Breast epithelium (tissue), 4 donors: ENCODE data around the gene FRK. TPM values are rescaled to one million over a fixed set of nuclear protein-coding genes. Genes with fewer than 3 reads are reported as not detected.

Experiments
- DNase-seq, 2 donors: peaks; one replicate each; pipeline ENCODE4 v3.0.0-alpha.2; 2019; ENCODE audit warnings: low spot score in 2 of 2
- H3K27ac ChIP-seq, 2 donors: fragments of 200-600 bp; sonication (generic) in 1 of 2; one replicate each; pipeline ENCODE4 v1.5.1; 2016 to 2019; ENCODE audit warnings: mild to moderate bottlenecking in 1 of 2
- H3K27me3 ChIP-seq, 2 donors: fragments of 200-600 bp; sonication (generic) in 1 of 2; one replicate each; pipeline versions ENCODE4 v1.5.1 to v1.6.0; 2017 to 2019; ENCODE audit warnings: control low read depth in 1 of 2, mild to moderate bottlenecking in 1 of 2
- H3K36me3 ChIP-seq: fragments of 200-600 bp; one replicate; pipeline ENCODE4 v1.5.1; 2019
- H3K4me1 ChIP-seq, 2 donors: fragments of 200-600 bp; sonication (generic); one replicate each; pipeline ENCODE4 v1.5.1; 2016 to 2019; ENCODE audit warnings: control low read depth in 1 of 2
- H3K4me3 ChIP-seq, 3 donors: fragments of 200-600 bp; sonication (generic); 1 replicate in 2 of 3; 2 replicates in 1 of 3; pipeline ENCODE4 v1.5.1; 2016 to 2019; ENCODE audit warnings: mild to moderate bottlenecking in 3 of 3, moderate library complexity in 2 of 3
- H3K9me3 ChIP-seq, 2 donors: fragments of 200-600 bp; sonication (generic) in 1 of 2; one replicate each; pipeline ENCODE4 v1.5.1; 2016 to 2019; ENCODE audit warnings: control low read depth in 1 of 2
- POLR2A ChIP-seq: fragments of 450-650 bp; IDR thresholded peaks from one replicate; pipeline ENCODE4 v1.6.1; 2016; ENCODE audit warnings: antibody characterized with exemption, mild to moderate bottlenecking, moderate library complexity
- POLR2AphosphoS5 ChIP-seq, 3 donors: sonication (generic); formaldehyde crosslinking; IDR thresholded peaks; one replicate each; pipeline ENCODE4 v1.6.1; 2017; ENCODE audit warnings: antibody characterized with exemption in 3 of 3
- intact Hi-C: fragments of 100-400 bp; cut with DNase I; formaldehyde crosslinking; loops from one replicate; pipeline ENCODE4 v1.15.1; 2023; ENCODE audit warnings: low total_unique reads
- total RNA-seq, 3 donors: library from RNA; depleted of rRNA; stranded (reverse); fragments of >200 nt; gene quantifications; one replicate each; pipeline ENCODE4 v1.1.0, GENCODE V29; 2016
- TF ChIP-seq, protein P1 (sequence below), 3 donors: fragments of 450-650 bp; IDR thresholded peaks; one replicate each; pipeline ENCODE4 v1.5.1; 2016 to 2017; ENCODE audit warnings: antibody characterized with exemption in 3 of 3, mild to moderate bottlenecking in 3 of 3, moderate library complexity in 3 of 3

The FRK gene
- total RNA-seq, 3 donors from 2014 or later, result 0.64 to 10.5 (median 5.9) TPM

DNA sequence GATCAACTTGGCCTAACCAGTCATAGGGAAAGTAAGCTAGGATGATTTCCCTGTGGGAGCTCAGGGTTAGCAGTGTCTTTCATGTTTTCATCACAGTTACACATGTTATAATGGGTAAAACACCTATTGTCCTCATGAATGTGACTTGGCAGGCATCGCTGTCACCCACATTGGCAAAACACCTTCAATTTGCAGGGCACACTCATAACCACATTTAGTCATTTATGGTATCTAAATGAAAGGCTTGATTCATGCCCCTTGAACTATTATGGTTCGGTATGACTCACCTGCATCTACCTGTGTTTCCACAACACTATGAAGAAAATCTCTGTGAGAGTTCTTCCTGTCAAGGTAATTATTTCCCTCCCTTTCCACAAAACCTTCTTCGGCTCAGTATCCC lies 49.2 kb downstream of the FRK start:
- peak in 1 of 2 donors; percentile 24 for DNase-seq
- Histone ChIP-seq H3K9me3 (no peaks in the 10 kb centered on the region), H3K36me3 (no peaks in the 10 kb centered on the region), H3K27me3 (no peaks in the 10 kb centered on the region), H3K27ac (peak overlapping the region in 1 of 2 donors; percentile 9), H3K4me3 (no peak overlapping the region), H3K4me1 (no peaks in the 10 kb centered on the region)
- TF ChIP-seq POLR2AphosphoS5 (IDR thresholded peaks at IDR 0.05) (no peak), POLR2A (no peak)
- TF ChIP-seq, protein P1, sequence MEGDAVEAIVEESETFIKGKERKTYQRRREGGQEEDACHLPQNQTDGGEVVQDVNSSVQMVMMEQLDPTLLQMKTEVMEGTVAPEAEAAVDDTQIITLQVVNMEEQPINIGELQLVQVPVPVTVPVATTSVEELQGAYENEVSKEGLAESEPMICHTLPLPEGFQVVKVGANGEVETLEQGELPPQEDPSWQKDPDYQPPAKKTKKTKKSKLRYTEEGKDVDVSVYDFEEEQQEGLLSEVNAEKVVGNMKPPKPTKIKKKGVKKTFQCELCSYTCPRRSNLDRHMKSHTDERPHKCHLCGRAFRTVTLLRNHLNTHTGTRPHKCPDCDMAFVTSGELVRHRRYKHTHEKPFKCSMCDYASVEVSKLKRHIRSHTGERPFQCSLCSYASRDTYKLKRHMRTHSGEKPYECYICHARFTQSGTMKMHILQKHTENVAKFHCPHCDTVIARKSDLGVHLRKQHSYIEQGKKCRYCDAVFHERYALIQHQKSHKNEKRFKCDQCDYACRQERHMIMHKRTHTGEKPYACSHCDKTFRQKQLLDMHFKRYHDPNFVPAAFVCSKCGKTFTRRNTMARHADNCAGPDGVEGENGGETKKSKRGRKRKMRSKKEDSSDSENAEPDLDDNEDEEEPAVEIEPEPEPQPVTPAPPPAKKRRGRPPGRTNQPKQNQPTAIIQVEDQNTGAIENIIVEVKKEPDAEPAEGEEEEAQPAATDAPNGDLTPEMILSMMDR (IDR thresholded peaks at IDR 0.05), result no peak
- intact Hi-C loops, result no loop called here

DNA sequence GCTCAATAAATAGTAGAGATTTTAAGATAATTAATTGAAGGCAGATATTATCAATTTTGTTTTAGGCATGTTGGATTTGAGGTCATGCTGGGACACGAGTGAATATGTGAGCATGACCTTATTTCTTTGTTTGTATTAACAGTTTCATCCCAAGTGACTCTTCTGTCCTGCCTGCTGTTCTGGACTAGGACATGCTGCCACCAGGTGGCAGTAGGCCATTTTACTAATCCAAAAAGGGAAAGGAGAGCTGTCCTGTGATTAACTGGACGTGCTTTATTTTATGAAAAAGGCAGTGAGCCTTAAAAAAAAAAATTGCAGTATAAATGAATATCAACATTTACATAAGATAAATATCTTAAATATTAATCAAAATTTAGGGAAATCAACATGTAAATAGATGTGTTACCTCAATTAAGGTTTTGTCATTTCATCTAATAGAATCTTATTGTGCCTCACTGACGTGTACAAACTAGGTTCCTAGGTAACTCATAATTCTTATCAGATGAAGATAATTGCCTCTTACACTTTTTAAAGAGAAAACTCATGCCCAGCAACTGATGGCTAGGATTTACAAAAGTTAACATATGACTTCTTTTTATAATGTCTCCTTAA lies 49.8 kb downstream of the FRK start:
- no peaks in the 10 kb centered on the region for H3K9me3 ChIP-seq
- no peak overlapping the region for H3K27ac ChIP-seq
- TF ChIP-seq POLR2AphosphoS5 (IDR thresholded peaks at IDR 0.05), result no peak
- TF ChIP-seq, protein P1 (IDR thresholded peaks at IDR 0.05), result peak; percentile 58 to 68 (median 66)
- no peaks in the 10 kb centered on the region for H3K4me1 ChIP-seq
- H3K36me3 ChIP-seq, result no peaks in the 10 kb centered on the region
- DNase-seq, result peak; percentile 61
- intact Hi-C loops, result no loop called here
- no peak overlapping the region for H3K4me3 ChIP-seq
- no peaks in the 10 kb centered on the region for H3K27me3 ChIP-seq

DNA sequence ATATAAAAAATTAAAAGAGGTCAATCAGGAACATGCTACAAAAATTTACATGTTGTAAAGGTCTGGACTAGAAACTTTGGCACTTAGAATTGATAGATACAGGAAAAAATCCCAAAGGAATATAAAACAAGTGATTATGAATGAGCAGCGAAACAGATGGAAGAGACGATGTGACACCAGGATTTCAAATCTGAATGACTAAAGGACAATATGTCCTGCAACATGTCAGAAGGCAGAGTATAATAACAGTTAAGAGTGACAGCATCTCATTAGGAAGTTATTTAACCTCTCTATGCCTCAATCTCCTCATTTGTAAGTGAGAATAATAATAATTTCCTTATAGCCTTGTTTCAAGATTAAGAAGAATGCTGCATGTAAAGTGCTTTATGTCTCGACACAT lies 50.3 kb downstream of the FRK start:
- intact Hi-C loops, result no loop called here

DNA sequence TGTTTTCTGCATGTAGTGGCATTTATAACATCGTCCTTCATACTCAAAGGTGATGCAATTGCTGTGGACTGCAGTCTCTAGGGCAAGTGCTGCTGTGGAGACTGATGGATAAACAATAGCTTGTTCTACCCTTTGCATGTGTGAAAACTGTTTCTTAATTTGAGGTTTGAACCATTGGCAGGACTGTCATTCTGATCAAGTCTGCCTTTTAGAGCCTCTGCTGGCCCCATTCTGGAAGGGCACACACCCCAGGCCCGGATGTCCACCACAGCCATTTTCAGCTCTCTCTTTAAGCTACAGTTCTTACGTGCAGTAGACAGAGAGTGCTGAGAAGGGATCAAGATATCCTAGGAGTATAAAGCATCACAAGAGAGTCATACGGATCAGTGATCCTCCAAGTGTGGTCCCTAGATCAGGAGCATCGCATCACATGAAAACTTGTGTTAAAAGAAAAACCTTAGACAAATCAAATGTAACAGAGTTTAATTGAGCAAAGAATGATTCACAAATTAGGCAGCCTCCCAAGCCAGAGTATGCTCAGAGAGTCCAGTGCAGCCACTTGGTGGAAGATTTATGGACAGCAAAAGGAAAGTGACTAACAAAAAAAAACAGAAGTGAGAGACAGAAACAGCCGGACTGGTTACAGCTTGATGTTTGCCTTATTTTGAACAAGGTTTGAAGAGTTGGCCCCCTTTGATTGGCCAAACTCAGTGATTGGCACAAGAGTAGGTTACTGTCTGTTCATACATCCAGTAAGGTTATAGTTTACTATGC lies 52.0 kb downstream of the FRK start:
- intact Hi-C loops, result no loop called here
- TF ChIP-seq POLR2AphosphoS5 (IDR thresholded peaks at IDR 0.05) (no peak), POLR2A (no peak)
- TF ChIP-seq, protein P1 (IDR thresholded peaks at IDR 0.05), result no peak
- Histone ChIP-seq H3K27ac (no peak overlapping the region), H3K4me3 (no peak overlapping the region), H3K36me3 (no peaks in the 10 kb centered on the region), H3K4me1 (no peaks in the 10 kb centered on the region), H3K27me3 (no peaks in the 10 kb centered on the region), H3K9me3 (no peaks in the 10 kb centered on the region)
- DNase-seq, result no peak

More for the DNA sequence above, 50.3 kb downstream of the FRK start:
- TF ChIP-seq POLR2A (no peak), POLR2AphosphoS5 (IDR thresholded peaks at IDR 0.05) (no peak)
- TF ChIP-seq, protein P1 (IDR thresholded peaks at IDR 0.05), result no peak
- no peak overlapping the region for H3K27ac ChIP-seq
- H3K4me3 ChIP-seq, result no peak overlapping the region
- no peaks in the 10 kb centered on the region for H3K9me3 ChIP-seq
- no peaks in the 10 kb centered on the region for H3K36me3 ChIP-seq
- no peaks in the 10 kb centered on the region for H3K4me1 ChIP-seq
- no peak for DNase-seq
- H3K27me3 ChIP-seq, result no peaks in the 10 kb centered on the region
